Measurements from ENCODE around the gene SHISAL1. TPM values are rescaled to one million over a fixed set of nuclear protein-coding genes. Genes with fewer than 3 reads are reported as not detected.

Gene SHISAL1
- total and polyA plus RNA-seq, 11 donors: 0.32 to 1.5 (median 0.85) TPM

- no peak overlapping the region for H3K27ac ChIP-seq
- intact Hi-C loops (cut with DNase I): no loop called here
- H3K4me3 ChIP-seq: no peak overlapping the region
- no peak for TF ChIP-seq CTCF (IDR thresholded peaks at IDR 0.05)
- no peak for TF ChIP-seq POLR2A (IDR thresholded peaks at IDR 0.05)
- peaks cover 0 to 24% (median 0%) of the 10 kb centered on the region in 9 donors for H3K27me3 ChIP-seq
- H3K9me3 ChIP-seq: no peaks in the 10 kb centered on the region
- H3K36me3 ChIP-seq: peaks cover 0 to 43% (median 0%) of the 10 kb centered on the region in 9 donors
- DNase-seq (no peak), ATAC-seq (no peak)
- H3K4me1 ChIP-seq: peaks cover 0 to 13% (median 0%) of the 10 kb centered on the region in 12 donors
- whole genome bisulfite sequencing, 4 donors: 86 to 92% (median 89%) methylated on average over 4 to 5 of the region's 5 CpGs
Measured at GRCh38 chr22:44199866-44200265, 112.9 kb downstream of the SHISAL1 start.

GRCh38 chr22:44199164-44199563 is 113.6 kb downstream of the SHISAL1 start:
- peaks cover 0 to 24% (median 0%) of the 10 kb centered on the region in 9 donors for H3K27me3 ChIP-seq
- intact Hi-C loops (cut with DNase I): no loop called here

GRCh38 chr22:44197271-44197670 is 115.5 kb downstream of the SHISAL1 start:
- Histone ChIP-seq H3K27ac (no peak overlapping the region), H3K36me3 (peaks cover 0 to 37% (median 0%) of the 10 kb centered on the region in 9 donors), H3K9me3 (no peaks in the 10 kb centered on the region), H3K27me3 (peaks cover 0 to 19% (median 0%) of the 10 kb centered on the region in 9 donors), H3K4me3 (no peak overlapping the region), H3K4me1 (peaks cover 0 to 13% (median 0%) of the 10 kb centered on the region in 12 donors)
- DNase-seq (no peak), ATAC-seq (no peak)
- no peak for TF ChIP-seq CTCF (IDR thresholded peaks at IDR 0.05)
- intact Hi-C loops (cut with DNase I): no loop called here
- 90 to 94% (median 91%) methylated on average over 2 of the region's 2 CpGs for WGBS, 4 donors

More at GRCh38 chr22:44199164-44199563, 113.6 kb downstream of the SHISAL1 start:
- ATAC-seq: no peak
- H3K36me3 ChIP-seq: peaks cover 0 to 43% (median 0%) of the 10 kb centered on the region in 9 donors
- TF ChIP-seq POLR2A (IDR thresholded peaks at IDR 0.05) (no peak), CTCF (IDR thresholded peaks at IDR 0.05) (no peak)
- no peak overlapping the region for H3K4me3 ChIP-seq
- H3K4me1 ChIP-seq: peaks cover 0 to 13% (median 0%) of the 10 kb centered on the region in 12 donors
- 88 to 92% (median 90%) methylated on average over 2 of the region's 2 CpGs for WGBS, 4 donors
- no peak for DNase-seq
- H3K27ac ChIP-seq: no peak overlapping the region
- no peaks in the 10 kb centered on the region for H3K9me3 ChIP-seq

GRCh38 chr22:44196731-44197131 is 116.0 kb downstream of the SHISAL1 start:
- peaks cover 0 to 18% (median 0%) of the 10 kb centered on the region in 9 donors for H3K27me3 ChIP-seq
- H3K9me3 ChIP-seq: no peaks in the 10 kb centered on the region
- H3K36me3 ChIP-seq: peaks cover 0 to 37% (median 0%) of the 10 kb centered on the region in 9 donors
- TF ChIP-seq POLR2A (IDR thresholded peaks at IDR 0.05) (no peak), CTCF (IDR thresholded peaks at IDR 0.05) (no peak)
- intact Hi-C loops (cut with DNase I): no loop called here
- no peak overlapping the region for H3K27ac ChIP-seq
- H3K4me1 ChIP-seq: peaks cover 0 to 13% (median 0%) of the 10 kb centered on the region in 12 donors
- H3K4me3 ChIP-seq: no peak overlapping the region
- ATAC-seq (no peak), DNase-seq (no peak)
- 73 to 78% (median 76%) methylated on average over 8 to 10 of the region's 10 CpGs for WGBS, 4 donors
